Keratinocyte (primary cell): ENCODE data around the gene EPHX1. TPM values are rescaled to one million over a fixed set of nuclear protein-coding genes. Genes with fewer than 3 reads are reported as not detected.

Source experiments
- DNase-seq: peaks from one replicate; pipeline ENCODE4 v3.0.0-alpha.2; 2011; ENCODE audit warnings: low read depth, missing footprints, low spot score
- FAIRE-seq: peaks from 2 replicates; lab custom pipeline; 2011; peaks lifted over from hg19 to GRCh38; lab: Jason Lieb, UNC
- H2AFZ ChIP-seq: 2 replicates; pipeline ENCODE4 v1.6.0; 2012; ENCODE audit warnings: low read length, control low read depth, inconsistent platforms; ENCODE audit not compliant: control insufficient read depth
- H3K27ac ChIP-seq: 2 replicates; pipeline ENCODE4 v1.5.1; 2011; ENCODE audit warnings: low read length; ENCODE audit not compliant: control insufficient read depth, insufficient read depth
- H3K27me3 ChIP-seq: 3 replicates; pipeline ENCODE4 v1.6.0; 2011; ENCODE audit warnings: low read length; ENCODE audit not compliant: control insufficient read depth, insufficient read depth; ENCODE audit errors: extremely low read depth
- H3K36me3 ChIP-seq, 2 experiments: 2 replicates in 1 of 2; 3 replicates in 1 of 2; pipeline ENCODE4 v1.5.1; 2011; ENCODE audit warnings: low read length in 2 of 2, mild to moderate bottlenecking in 1 of 2; ENCODE audit not compliant: control insufficient read depth in 2 of 2, insufficient read depth in 2 of 2; ENCODE audit errors: extremely low read depth in 1 of 2
- H3K4me1 ChIP-seq: 3 replicates; pipeline ENCODE4 v1.5.1; 2011; ENCODE audit warnings: low read length; ENCODE audit not compliant: control insufficient read depth, insufficient read depth; ENCODE audit errors: extremely low read depth
- H3K4me2 ChIP-seq: 3 replicates; pipeline ENCODE4 v1.6.0; 2011; ENCODE audit warnings: low read depth, low read length; ENCODE audit not compliant: control insufficient read depth, insufficient read depth; ENCODE audit errors: extremely low read depth
- H3K4me3 ChIP-seq, 3 experiments: fragments of 200-600 bp in 1 of 3; sonication (generic) in 1 of 3; 2 replicates in 2 of 3; 3 replicates in 1 of 3; pipeline ENCODE4 v1.5.1; 2011 to 2016; ENCODE audit warnings: low read length in 3 of 3, mild to moderate bottlenecking in 3 of 3, control low read depth in 2 of 3, inconsistent platforms in 1 of 3, low read depth in 1 of 3, mixed read lengths in 1 of 3, mixed run types in 1 of 3, moderate library complexity in 1 of 3; ENCODE audit not compliant: control insufficient read depth in 2 of 3, insufficient read depth in 2 of 3; ENCODE audit errors: extremely low read depth in 1 of 3
- H3K79me2 ChIP-seq: 2 replicates; pipeline ENCODE4 v1.6.0; 2012; ENCODE audit warnings: low read length; ENCODE audit not compliant: control insufficient read depth, insufficient read depth
- H3K9ac ChIP-seq: 3 replicates; pipeline ENCODE4 v1.6.0; 2011; ENCODE audit warnings: low read length; ENCODE audit not compliant: control insufficient read depth, insufficient read depth; ENCODE audit errors: extremely low read depth
- H3K9me1 ChIP-seq: 3 replicates; pipeline ENCODE4 v1.6.0; 2011; ENCODE audit warnings: low read length; ENCODE audit not compliant: control insufficient read depth, insufficient read depth; ENCODE audit errors: extremely low read depth
- H3K9me3 ChIP-seq: 2 replicates; pipeline ENCODE4 v1.5.1; 2012; ENCODE audit warnings: low read depth, low read length; ENCODE audit not compliant: control insufficient read depth
- H4K20me1 ChIP-seq: 3 replicates; pipeline ENCODE4 v1.6.0; 2011; ENCODE audit warnings: low read length; ENCODE audit not compliant: control insufficient read depth, insufficient read depth; ENCODE audit errors: extremely low read depth
- CTCF ChIP-seq, 3 experiments: IDR thresholded peaks in 1 of 3; conservative IDR thresholded peaks in 1 of 3; optimal IDR thresholded peaks in 1 of 3; 2 replicates in 2 of 3; 3 replicates in 1 of 3; pipeline versions ENCODE3 to v1.5.1; 2011; ENCODE audit warnings: low read length in 3 of 3, mild to moderate bottlenecking in 3 of 3, moderate library complexity in 2 of 3, control low read depth in 1 of 3, inconsistent platforms in 1 of 3; ENCODE audit not compliant: insufficient read depth in 2 of 3; ENCODE audit errors: extremely low read depth in 1 of 3
- EZH2 ChIP-seq: IDR thresholded peaks from one replicate; pipeline ENCODE4 v1.6.1; 2012; ENCODE audit warnings: inconsistent platforms, mild to moderate bottlenecking, low read length, moderate library complexity
- dilution Hi-C: fragments of 300-500 bp; cut with MboI; formaldehyde crosslinking; loops from one replicate; pipeline ENCODE4 v1.7.0; 2020; ENCODE audit warnings: low sequenced_read_pairs; ENCODE audit not compliant: extremely low pct_ligation_motif_present
- polyA plus RNA-seq, 5 experiments: library from polyadenylated mRNA; depleted of rRNA in 3 of 5; stranded (reverse) in 3 of 5; stranded (forward) in 1 of 5; unstranded in 1 of 5; fragments of >200 nt; gene quantifications; 1 replicate in 1 of 5; 2 replicates in 3 of 5; 3 replicates in 1 of 5; pipeline versions ENCODE4 v1.2.1 to v1.2.3, GENCODE V29; 2011 to 2012; ENCODE audit warnings: missing spikeins in 2 of 5, low read depth in 1 of 5, low replicate concordance in 1 of 5

The EPHX1 gene
- polyA plus RNA-seq, 1 donor (not counting 4 experiments of a cell fraction or from before 2014, with no cell fraction given) = 6.4 TPM

- H3K9me1 ChIP-seq = no peaks in the 10 kb centered on the region
- H3K4me1 ChIP-seq = peaks cover 18% of the 10 kb centered on the region
- H3K79me2 ChIP-seq = peaks cover 7% of the 10 kb centered on the region
- H3K27ac ChIP-seq = peak within 1 kb of the TSS; percentile 40
- peak within 1 kb of the TSS; percentile 86 for H2AFZ ChIP-seq
- no peaks in the 10 kb centered on the region for H3K9me3 ChIP-seq
- H3K9ac ChIP-seq = peak within 1 kb of the TSS; percentile 75
- H4K20me1 ChIP-seq = peaks cover 14% of the 10 kb centered on the region
- peak within 1 kb of the TSS; percentile 73 to 80 (median 78) for H3K4me3 ChIP-seq
- peaks cover 1 to 4% of the 10 kb centered on the region in 2 experiments for H3K36me3 ChIP-seq
- FAIRE-seq (no peak), DNase-seq (peak; percentile 40)
- H3K4me2 ChIP-seq = peak within 1 kb of the TSS; percentile 88
- H3K27me3 ChIP-seq = no peaks in the 10 kb centered on the region
- no peak for TF ChIP-seq EZH2
- TF ChIP-seq CTCF (optimal IDR thresholded peaks at IDR 0.05 in 1 of 3, IDR thresholded peaks at IDR 0.05 in 1 of 3, conservative IDR thresholded peaks at IDR 0.05 in 1 of 3; ENCODE audit: extremely low read depth in 1 of 3, insufficient read depth in 2 of 3, low read length in 3 of 3) = peak in 2 of 3 experiments; percentile 37 to 44
- dilution Hi-C loops = no loop called here
Measured at GRCh38 chr1:225881959-225882693, 72.2 kb downstream of the EPHX1 start, which contains the start of gene TMEM63A. Gene TMEM63A, minus strand, starts transcription at chr1:225882380. Its CDS starts 4,800 bp downstream, at chr1:225877580.

- FAIRE-seq (no peak), DNase-seq (no peak)
- TF ChIP-seq EZH2 = no peak
- no peak for TF ChIP-seq CTCF (optimal IDR thresholded peaks at IDR 0.05 in 1 of 3, IDR thresholded peaks at IDR 0.05 in 1 of 3, conservative IDR thresholded peaks at IDR 0.05 in 1 of 3; ENCODE audit: extremely low read depth in 1 of 3, insufficient read depth in 2 of 3, low read length in 3 of 3)
- H3K4me2 ChIP-seq = peak overlapping the region; percentile 88
- H4K20me1 ChIP-seq = peaks cover 8% of the 10 kb centered on the region
- H3K4me1 ChIP-seq = peaks cover 18% of the 10 kb centered on the region
- dilution Hi-C loops = no loop called here
- peak overlapping the region; percentile 86 for H2AFZ ChIP-seq
- H3K27me3 ChIP-seq = no peaks in the 10 kb centered on the region
- H3K9me3 ChIP-seq = no peaks in the 10 kb centered on the region
- peak overlapping the region; percentile 40 for H3K27ac ChIP-seq
- no peaks in the 10 kb centered on the region for H3K9me1 ChIP-seq
- H3K79me2 ChIP-seq = peaks cover 7% of the 10 kb centered on the region
- peak overlapping the region; percentile 75 for H3K9ac ChIP-seq
- H3K36me3 ChIP-seq = no peaks in the 10 kb centered on the region
- H3K4me3 ChIP-seq = peak overlapping the region; percentile 73 to 80 (median 78)
Measured at GRCh38 chr1:225882694-225883615, 73.0 kb downstream of the EPHX1 start.
